ENCODE measurements around the gene ARHGEF19.

Gene ARHGEF19

DNA sequence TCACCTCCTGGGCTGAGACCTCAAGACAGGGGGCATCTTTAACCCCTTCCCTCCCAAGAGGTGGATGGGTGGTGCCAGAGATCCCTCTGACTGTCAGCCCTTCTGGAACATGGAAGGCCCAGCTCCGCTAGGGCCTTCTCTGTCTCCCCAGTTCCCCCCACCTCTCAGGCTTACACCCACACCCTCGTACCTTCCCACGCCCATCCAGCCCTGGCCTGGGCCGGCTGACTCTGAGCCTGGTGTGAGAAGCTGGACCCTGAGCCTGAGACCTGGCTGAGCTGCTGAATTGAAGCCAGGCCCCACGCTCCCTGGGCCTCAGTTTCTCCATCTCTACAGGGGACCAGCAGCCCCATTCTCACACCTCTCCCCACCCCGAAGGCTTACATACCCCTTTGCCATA, 61.9 kb downstream of the ARHGEF19 start:
- DNase-seq (ENCODE audit: low read depth in 2 of 2), result no peak

DNA sequence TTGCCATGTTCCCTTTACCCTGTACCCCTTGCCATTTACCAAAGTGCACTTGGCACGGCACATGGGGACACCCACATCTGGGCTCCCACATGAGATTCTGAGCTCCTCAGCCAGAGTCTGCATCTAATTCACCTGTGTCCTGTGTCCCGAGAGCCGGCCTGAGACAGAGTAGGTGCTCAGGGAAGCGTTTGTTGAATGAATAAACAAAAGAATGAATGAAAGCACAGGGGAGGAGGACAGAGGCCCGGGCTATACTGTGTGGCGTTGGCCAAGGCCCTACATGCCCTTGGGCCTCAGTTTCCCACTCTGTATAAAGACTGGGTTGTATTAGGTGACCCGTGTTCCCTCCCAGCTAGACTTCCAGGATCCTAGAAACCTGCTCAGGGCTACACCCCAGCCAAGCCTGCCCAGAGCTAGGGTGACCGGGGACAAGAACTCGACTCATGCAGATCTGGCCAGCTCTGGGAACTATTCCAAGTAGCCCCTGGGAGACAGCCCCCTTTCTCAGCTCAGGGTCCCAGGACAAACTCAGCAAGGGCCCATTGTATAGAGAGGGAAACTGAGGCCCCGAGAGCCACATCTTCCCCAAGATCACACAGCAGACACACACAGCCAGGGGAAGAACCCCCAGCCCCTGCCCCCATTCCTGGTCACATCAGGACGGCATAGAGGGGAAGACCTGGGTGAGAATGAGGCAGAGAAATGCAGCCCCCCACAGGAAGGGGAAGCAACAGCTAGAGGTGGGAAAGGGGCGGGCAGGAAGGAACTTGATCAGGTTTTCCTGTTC, 62.6 kb downstream of the ARHGEF19 start:
- DNase-seq (ENCODE audit: low read depth in 2 of 2), result no peak

DNA sequence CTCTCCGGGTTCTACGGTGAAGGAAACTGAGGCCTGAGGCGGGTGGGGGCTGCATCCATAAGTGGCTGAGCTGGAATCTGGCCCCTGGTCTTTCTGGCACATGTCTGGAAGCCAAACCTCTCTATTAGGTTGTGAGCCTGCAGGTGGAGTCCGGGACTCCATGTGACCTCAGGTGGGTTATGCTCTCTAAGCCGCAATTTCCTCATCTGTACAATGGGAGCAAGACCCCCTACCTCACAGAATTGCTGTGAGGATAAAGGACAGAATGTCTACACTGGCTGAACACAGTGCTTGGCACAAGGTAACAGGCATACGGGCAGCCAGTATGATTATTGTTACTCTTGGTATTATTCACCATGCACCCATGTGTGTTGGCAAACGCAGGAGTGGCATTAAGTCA, 63.3 kb downstream of the ARHGEF19 start:
- DNase-seq (ENCODE audit: low read depth in 2 of 2), result no peak

DNA sequence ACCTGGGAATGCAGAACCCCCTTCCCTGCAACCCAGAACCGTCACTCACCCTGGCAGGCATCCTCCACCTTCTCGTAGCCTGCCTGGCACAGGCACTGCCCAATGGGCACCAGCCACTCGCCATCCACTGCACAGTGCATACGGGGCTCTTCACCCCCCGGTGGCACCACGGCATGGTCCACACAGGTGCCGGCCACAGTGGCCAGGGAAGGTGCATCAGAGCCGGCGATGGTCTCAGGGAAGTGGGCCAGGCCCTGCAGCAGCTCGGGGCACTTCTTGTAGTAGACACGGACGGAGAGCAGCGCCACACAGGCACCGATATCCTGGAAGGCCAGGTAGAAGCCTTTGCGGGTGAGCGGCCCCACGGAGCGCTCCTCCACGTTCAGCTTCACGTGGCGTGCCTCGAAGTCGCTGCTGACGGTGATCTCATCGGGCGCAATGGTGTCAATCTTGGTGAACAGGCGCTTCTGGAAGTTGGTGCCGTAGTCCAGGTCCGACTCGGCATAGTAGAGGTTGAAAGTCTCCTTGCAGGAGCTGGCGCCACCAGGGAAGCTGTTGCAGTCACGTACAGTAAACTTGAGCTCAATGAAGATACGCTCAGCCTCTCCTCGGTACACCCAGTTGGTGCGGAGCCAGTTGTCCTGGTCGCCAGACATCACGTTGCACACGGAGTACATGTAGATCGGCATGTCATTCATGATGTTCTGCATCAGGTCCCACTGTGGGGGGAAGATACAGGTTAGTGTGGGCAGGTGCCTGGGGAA, 63.9 kb downstream of the ARHGEF19 start:
- DNase-seq (ENCODE audit: low read depth in 2 of 2), result no peak

Measured in stimulated activated CD8-positive, alpha-beta memory T cell treated with anti-CD3 and anti-CD28 coated beads, Interleukin-2, amount 100 ng/mL, for 1 hour (primary cell).